ENCODE results near the gene AAK1.
"Not testable (repeated sequence)": the region's sequence is repeated elsewhere in the genome, so short reads cannot be mapped to it uniquely, and the experiment has no call there.

AAK1 gene

DNA sequence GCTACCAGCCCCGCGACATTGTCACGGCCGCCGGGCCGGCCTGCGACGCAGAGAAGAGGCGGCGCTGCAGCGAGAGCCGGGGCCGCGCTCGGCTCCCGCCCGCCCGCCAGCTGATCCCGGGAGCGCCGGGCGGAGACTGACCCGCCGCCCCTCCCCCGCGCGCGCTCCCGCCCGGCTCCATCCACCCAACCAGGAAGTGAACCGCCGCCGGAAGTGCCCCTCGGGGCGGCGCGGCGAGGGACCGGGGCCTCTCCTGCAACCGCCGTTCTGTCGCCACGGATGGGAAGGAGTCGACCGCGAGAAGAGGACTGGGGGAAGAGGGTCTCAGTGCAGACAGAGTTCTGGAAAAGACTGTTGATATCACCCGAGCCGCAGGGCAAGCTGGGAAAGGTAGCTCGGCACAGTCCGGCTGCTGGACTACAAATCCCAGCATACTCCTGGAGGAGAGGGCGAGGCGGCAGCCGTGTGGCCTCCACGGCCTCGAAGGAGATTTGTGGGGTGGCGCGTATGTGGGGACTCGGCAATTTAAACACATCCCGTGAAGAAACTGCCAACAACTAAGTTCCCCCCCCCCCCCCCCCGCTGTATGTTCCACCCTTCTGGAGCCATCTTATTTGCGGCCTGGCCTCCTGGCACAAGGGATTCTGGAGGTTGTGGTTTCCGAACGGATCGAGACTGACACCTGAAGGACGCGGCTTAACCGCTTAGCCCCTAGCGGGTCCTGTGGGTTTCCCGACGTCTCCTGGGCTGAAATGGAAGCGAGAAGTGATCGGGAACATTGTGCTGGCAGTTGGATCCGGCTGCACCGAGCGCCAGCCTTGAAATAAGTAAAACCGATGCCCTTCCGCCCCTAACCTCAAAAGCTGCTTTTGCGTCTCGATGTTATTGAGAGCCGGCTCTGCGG is at the start of gene AAK1:
AAK1 (minus strand) TSS at position 138 of the 904 bp plus-strand sequence. CDS start 699 bp downstream, outside the sequence.
- peak; percentile 80 for DNase-seq

DNA sequence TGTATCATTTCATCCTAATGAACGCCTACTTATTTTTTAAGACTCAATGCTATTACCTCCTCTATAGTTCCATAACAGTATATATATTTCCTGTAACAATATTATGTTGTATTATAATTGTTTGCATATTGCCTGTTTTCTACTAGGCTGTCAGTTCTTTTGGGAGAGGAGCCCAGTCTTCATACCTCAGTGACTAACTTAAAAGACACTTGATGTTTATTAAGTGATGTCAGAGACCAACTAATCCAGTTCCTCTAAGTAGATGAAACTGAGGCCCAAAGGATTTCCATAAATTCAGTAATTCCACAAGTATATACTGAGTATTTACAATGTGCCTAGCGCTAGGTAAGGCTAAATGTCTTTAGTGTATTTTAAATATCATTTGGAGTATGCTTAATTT is 48.9 kb upstream of the AAK1 start:
- no peak for DNase-seq

DNA sequence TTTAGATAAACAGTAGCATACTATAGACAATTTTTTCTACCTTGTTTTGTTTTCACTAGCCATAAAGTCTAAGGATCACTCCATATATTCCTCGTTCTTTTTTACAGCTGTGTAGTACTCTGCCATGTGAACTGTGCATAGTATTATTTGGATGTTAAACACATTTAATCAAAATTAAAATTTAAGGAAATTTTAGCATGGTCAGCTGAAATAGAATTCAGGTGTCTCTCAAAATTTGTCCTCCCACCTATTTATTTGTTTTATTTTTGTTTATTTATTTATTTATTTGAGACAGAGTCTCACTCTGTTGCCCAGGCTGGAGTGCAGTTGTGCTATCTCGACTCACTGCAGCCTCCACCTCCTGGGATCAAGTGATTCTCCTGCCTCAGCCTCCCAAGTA is 46.4 kb upstream of the AAK1 start:
- no peak for DNase-seq

DNA sequence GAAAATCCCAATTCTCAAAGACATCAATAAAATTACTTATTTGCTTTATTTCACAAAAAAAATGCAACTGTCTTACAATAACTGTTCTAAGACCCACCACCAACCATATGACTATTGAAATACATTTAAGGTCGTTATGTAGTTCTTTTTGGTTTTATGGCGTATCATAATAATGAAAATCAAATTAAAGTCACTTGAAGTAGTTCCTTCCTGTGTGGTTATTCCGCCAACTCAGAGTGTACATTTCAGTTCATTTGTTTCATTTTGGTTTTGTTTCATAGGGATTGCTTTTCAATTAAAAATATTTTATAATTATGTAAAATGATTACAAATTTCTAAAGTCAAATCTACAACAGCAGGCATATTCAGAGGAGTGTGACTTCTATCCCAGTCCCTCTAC is 45.9 kb upstream of the AAK1 start:
- no peak for DNase-seq

DNA sequence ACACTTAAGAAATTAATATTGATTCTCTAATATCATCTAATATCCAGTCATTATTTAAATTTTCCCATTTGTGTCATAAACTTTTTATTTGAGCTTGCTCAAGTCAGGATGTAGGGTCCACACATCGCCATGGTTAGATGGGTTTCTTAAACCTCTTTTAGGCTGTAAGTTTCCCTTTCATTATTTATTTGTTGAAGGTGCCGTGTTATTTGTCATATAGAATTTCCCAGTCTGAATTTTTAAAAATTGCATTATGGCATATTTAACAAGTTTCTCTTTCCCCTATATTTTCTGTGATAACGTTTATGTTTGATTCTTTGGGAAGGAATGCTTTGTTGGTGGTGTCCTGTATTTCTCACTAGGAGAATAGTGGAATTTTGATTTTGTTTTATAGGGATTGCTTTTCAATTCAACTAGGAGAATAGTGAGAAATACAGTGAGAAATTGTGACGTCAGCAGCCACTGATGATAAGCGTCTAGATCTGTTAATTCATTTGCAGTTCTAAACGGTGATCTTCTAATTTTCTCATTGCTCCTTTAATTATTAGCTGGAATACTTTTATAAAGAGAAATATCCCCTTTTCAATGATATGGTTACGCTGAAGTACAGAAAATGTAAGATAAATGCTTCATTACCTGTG is 44.6 kb upstream of the AAK1 start:
- no peak for DNase-seq

DNA sequence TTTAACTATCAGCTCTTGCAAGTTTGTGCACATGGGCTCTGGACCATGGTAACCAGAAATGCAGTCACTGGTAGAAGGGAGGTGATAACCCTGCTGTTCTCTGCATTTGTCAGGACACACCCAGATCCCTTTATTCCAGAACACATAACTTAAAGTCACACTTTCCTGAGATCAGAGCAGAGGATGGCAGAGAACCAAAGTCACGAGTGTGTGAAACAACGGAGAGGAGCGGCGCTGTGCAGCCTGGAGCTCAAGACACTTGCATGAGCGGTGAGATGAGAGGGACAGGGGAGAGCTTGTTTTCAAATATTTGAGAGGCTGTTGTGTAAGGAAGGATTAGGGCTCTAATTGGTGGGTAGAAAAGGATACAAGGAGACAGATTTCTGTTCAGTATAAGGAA is 43.3 kb upstream of the AAK1 start:
- no peak for DNase-seq

DNA sequence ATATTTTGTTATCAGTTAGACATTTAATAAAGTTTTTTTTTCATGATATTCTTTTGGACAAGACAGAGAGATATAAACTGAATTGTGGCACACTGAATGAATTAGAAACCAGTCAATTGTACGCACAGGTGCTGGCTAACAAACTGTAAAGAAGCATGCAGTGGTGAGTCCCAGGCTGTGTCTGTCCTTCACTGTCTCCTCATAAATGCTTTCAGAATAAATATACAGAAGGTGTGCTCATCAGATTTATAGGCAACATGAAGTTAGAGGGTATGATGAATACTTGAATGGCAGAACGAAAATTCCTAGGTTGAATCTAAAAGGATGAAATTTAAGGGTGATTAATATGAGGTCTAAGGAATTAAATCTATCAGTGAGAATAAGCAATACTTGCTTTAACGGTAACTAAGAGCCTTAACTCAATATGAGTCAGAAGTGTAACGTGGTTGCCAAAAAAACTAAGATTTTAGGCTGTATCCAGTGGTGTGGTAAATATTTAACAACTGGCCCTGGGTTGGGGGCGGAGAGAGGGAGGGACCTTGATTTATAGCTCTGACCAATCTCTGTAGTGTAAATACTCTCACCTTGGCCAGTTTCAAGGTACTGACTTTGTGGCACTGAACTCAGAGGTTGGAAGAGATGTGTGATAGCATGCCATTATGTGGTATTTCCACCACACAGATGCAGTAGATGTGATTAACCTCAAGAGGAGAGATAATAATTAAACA is 41.9 kb upstream of the AAK1 start:
- DNase-seq, result no peak

DNA sequence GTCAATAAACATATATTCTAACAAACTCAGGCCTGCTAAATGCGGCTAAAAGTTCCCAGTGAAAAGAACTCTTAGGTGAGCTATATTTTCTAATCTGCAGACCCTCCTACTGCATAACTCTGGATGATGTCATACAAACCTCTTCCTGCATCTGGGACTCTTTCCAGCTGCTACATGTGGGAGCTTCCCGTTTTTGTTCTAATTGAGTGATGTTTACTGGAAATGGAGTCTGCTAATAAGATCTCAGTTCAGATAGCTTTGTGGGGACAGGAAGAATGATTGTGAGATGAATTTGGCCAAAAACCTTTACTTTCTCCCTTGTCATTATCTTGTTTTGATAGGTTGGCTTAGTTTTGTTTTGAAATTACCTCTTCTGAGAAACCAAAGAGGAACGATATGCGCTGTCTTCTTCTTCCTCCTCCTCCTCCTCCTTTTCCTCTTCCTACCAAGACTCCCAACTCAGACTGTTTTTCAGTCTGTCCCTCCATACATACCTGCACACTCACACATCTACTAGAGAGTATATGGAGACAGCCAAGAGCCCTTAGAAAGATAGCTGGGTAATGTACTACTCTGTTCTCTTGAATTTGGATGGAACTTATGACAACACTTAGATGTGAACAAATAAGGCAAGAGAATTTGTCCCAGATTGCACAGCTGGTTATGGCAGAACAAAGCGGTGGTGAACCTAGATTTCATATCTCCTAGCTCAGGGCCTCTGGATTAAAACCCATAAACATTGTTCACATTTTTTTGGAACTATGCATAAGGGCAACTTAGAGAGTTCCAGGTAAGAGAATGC is 39.8 kb upstream of the AAK1 start:
- DNase-seq, result no peak

DNA sequence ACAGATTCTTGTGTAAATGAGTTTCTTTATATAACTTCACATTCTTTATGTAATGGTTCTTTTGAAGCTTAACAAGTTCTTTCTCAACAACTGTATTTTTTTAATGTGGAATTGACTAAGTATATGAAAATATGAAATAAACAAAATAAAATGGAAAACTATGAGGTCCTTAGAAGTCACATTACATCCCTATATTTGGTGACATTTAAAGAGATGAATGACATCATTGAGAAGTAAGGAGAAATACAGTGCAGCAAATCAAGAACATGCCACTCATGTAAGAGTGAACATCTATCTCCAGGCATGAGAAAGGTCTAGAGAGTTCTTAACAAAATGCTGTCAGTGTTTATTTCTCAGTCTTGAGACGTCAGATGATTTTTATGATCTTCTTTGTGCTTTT is 39.0 kb upstream of the AAK1 start:
- no peak for DNase-seq

DNA sequence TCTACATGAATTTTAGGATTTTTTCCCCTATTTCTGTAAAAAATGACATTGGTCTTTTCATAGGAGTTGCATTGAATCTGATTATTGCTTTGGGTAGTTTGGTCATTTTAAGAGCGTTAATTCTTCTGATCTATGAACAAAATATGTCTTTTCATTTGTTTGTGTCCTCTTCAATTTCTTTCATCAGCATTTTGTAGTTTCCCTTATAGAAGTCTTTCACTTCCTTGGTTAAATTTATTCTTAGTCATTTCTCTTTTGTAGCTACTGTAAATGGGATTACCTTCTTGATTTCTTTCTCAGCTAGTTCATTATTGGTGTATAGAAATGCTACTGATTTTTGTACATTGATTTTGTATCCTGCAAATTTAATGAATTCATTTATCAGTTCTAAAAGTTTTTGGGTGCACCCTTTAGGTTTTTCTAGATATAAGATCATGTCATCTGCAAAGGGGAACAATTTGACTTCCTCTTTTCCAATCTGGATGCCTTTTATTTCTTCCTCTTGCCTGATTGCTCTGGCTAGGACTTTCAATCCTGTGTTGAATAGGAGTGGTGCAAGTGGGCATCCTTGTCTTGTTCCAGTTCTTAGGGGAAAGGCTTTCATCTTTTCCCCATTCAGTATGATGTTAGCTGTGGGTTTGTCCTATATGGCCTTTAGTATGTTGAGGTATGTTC is 36.6 kb upstream of the AAK1 start:
- no peak for DNase-seq

DNA sequence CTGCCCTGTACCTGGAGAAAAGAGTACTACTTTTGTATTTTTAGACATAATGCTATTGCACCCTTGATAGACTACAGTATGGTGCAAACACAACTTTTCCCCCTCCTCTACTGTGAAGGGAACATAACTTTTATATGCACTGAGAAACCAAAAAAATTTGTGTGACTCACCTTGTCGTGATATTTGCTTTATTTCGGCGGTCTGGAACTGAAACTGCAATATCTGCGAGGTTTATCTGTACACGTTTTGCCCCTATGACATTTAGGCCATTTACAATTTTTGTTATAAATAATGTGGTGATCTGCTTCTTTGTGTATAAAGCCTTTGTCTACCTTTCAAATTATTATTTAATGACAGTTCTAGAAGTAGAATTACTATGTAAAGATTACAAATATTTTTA is 34.4 kb upstream of the AAK1 start:
- DNase-seq, result no peak

DNA sequence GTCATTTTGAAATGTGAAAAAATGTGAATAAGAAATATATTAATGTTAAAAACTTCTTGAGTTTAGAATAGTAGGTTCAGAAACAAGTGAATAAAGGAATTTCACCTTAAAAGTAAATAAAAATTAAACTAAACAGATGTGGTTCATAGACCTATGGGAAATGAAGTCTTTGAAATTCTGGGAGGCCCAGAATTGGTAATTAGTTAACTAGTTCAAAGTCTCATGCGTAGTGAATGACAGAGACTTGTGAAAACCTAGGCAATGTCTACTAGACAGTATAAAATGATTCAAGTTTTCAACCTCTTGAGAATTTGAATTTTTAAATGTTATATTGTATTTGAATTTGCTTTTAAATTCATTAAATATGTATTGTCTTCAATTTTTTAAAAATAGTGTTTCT is 32.6 kb upstream of the AAK1 start:
- no peak for DNase-seq

DNA sequence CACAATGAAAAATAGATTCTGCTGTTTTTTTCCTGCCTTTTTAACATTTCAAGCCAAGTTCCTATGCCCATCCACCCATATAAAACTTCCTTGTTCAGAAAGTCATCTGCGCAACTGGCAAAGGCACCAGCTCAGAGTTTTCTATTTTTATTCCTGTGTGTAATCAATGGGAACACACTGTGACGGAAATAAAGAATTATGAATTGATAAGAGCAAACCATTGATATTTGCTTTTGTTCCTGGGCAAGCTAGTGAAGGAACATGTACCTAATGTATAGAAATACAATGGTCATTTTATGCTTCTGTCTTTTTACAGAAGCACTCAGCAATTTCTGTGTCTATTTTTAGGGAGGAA is 30.8 kb upstream of the AAK1 start:
- no peak for DNase-seq

DNA sequence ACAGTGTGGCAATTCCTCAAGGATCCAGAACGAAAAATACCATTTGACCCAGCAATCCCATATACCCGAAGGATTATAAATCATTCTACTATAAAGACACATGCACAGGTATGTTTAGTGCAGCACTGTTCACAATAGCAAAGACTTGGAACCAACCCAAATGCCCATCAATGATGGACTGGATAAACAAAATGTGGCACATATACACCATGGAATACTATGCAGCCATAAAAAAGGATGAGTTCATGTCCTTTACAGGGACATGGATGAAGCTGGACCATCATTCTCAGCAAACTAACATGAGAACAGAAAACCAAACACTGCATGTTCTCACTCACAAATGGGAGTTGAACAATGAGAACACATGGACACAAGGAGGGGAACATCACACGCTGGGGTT is 29.6 kb upstream of the AAK1 start:
- not testable (repeated sequence) for DNase-seq

DNA sequence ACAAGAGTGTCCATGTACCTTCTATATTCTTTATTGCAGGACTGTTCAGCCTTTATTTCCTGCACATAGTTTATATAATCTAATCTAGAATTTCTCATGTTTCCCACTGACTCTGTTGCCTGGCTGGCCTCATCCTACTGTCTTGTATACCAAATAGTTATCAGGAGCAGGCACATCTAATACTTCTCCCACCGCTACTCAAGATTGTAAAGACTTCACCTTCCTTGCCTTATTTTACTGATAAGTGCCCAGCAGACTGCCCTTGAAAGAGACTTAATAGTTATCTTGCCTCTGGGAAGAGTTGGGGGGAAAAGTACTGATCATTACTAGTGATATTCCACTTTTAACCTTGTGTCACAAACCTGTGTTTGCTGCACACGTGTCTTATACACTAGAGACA is 26.1 kb upstream of the AAK1 start:
- no peak for DNase-seq

DNA sequence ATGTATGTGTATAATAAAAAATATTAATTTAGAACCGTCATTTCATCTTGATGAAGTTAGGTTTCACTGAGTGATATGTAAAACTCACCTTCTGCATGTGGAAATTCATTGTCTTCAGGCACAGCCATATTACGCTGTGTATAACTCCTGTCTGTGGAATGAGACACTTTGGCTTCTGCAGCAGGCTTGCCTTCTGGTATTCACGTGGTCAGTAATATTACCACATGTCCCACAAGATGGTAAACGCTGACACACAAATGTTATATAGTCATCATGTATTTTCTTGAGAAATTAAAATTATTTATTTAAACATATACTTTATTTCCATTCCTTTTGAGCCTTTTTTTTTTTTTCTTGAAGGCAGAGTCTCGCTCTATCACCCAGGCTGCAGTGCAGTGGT is 25.1 kb upstream of the AAK1 start:
- DNase-seq, result no peak

DNA sequence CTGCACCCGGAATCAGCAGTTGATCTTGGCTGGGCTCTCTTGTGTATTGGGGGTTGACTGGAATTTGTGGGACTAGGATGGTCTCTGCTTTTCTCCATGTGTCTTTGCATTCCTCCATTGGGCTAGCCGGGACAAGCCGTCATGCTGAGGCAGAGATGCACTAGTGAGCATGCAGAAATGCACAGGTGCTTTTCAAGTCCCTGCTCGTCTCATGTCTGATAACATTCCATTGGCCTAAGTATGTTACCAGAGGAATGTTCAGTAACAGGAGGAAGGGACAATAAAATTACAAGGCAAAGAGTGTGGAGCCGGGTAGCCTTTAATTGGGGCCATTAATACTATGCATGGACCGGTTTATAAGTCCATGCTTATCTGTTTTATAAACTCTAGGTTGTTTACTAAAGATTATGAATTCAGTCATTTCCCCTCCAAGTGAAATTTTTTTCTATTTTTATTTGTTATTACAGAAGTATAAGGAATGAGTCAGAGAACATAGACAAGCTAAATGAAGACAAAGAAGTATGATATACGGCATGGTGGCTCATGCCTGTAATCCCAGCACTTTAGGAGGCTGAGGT is 24.4 kb upstream of the AAK1 start:
- DNase-seq, result no peak

DNA sequence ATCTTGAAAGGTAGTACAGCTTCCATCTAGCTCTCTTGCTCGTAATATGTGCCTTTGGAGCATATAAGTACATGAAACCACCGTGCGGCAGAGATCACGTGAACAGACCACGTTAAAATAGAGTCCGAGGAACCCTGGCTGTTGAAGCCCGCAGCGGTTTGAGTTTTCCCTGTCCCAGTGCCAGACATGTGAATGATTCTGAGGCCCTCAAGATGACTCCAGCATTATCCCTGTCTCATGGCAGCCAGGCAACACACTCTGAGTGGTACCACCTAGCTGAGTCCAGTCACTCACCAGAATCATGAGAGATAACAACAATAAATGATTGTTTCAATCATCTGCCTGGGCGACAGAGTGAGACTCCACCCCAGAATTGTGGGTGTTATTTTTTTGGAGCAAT is 21.6 kb upstream of the AAK1 start:
- DNase-seq, result no peak

DNA sequence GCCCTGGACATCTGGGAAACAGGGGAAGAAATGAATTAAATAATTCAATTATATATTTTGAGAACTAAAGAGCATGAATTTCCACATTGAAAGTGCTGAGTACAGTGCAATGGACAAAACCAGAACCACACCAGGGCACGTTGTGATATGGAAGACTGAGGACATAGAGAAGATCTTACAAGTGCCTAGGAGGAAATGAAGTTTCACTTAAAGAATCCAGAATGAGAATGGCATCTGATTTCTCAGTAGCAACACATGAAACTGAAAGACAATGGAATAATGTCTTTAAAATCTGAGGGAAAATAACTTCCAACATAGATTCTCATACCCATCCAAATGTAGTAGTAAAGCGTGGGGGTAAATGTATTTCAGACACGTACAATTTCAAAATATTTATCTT is 20.3 kb upstream of the AAK1 start:
- no peak for DNase-seq

DNA sequence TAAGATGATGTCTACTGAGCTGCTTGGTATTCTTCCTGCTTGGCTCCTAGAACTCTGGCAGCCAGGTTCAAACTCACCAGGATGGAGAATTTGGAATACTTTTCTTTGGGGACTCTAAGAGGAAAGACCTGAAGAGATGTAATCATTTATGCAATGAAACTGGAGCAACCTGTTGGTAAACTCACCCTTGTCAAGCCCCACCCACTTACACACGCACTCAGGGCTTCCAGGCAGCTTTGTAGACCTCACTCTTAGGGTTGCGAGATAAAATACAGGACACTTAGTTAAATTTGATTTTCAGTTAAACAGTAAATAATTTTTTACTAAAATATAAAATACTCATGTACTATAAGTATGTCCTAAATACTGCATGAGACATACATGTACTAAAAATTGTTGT is 19.0 kb upstream of the AAK1 start:
- not testable (repeated sequence) for DNase-seq

DNA sequence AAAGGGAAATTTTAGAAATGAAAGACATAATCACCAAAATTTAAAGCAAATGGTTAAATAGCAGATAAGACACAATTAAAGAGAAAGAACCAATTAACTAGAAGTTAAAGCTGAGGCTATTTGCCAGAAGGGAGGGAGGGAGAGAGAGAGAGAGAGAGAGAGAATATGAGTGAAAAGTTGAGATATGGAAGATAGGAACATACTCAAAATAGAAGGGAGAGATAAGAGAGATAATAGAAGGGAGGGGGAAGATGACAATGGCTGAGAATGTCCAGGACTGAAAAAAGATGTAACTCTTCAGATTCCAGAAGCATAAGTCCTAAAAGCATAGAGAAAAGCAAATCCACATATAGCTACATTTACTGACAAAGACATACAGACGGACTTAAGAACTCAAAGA is 17.1 kb upstream of the AAK1 start:
- no peak for DNase-seq

DNA sequence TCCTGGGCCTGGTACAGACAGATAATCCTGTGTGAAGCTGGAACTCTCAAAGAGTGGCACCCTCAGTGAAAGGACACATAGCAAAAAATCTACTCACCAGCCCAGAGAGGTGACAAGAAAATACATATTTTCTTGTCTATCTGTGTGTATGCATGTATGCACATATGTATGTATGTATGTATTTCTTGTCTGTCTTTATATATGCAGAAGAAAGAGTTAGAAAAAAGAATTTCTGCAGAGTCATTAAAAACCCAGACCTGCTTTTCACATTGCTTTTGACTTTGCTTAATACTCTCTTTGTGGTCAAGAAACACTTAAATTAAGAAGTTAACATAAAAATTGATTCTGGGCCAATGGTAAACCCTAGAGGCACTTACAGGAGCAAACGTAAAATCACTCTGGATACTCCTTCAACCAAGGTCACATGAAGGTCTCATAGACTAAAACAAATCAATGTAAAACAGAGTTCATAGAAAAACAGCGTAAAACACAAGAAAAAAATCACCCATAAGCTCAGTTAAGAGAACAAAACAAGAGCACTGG is 16.5 kb upstream of the AAK1 start:
- peak; percentile 75 for DNase-seq

All from DMS79 (cell line).